Ureter (tissue), 1 donor: ENCODE results near the gene EHMT2. TPM values are rescaled to one million over a fixed set of nuclear protein-coding genes. Genes with fewer than 3 reads are reported as not detected.
"Not testable (repeated sequence)": the region's sequence is repeated elsewhere in the genome, so short reads cannot be mapped to it uniquely, and the experiment has no call there.

Source experiments
- DNase-seq: peaks from one replicate; pipeline ENCODE4 v3.0.0-alpha.2; 2020; ENCODE audit warnings: low spot score
- total RNA-seq: library from RNA; stranded (reverse); gene quantifications from one replicate; pipeline ENCODE4 v1.2.4, GENCODE V29; 2023
- donor health status: DM: yes; HTN: yes; CAD: no.

The EHMT2 gene
- total RNA-seq, 1 donor from 2014 or later: 53.4 TPM

- DNase-seq: not testable (repeated sequence)
Observed at GRCh38 chr6:31838114-31838553, 59.4 kb downstream of the EHMT2 start.

- no peak for DNase-seq
Observed at GRCh38 chr6:31837369-31838113, 60.0 kb downstream of the EHMT2 start.

- no peak for DNase-seq
Observed at GRCh38 chr6:31836474-31837368, 60.8 kb downstream of the EHMT2 start.

GRCh38 chr6:31836047-31836473, 61.4 kb downstream of the EHMT2 start:
- no peak for DNase-seq

GRCh38 chr6:31834367-31835250, 62.9 kb downstream of the EHMT2 start:
- DNase-seq: peak; percentile 89

- no peak for DNase-seq
Observed at GRCh38 chr6:31831350-31832215, 65.9 kb downstream of the EHMT2 start.

GRCh38 chr6:31830886-31831335, 66.6 kb downstream of the EHMT2 start:
- DNase-seq: no peak

Other genes starting within 250 kb of the EHMT2 start
- 234 TPM for gene BAG6, start 245.0 kb downstream of the EHMT2 start, total RNA-seq
- gene APOM, start 241.8 kb downstream of the EHMT2 start, total RNA-seq: 2.4 TPM
- gene C6orf47, start 236.9 kb downstream of the EHMT2 start, total RNA-seq: 21.5 TPM
- 15.3 TPM for gene GPANK1, start 232.7 kb downstream of the EHMT2 start, total RNA-seq
- gene CSNK2B, start 231.6 kb downstream of the EHMT2 start, total RNA-seq: 149 TPM
- 20.6 TPM for gene LY6G5B, start 227.7 kb downstream of the EHMT2 start, total RNA-seq
- gene LY6G5C, start 216.6 kb downstream of the EHMT2 start, total RNA-seq: 3.0 TPM
- gene ABHD16A, start 194.4 kb downstream of the EHMT2 start, total RNA-seq: 44.5 TPM
- gene LY6G6F, start 190.8 kb downstream of the EHMT2 start, total RNA-seq: not detected
- not detected for gene LY6G6D, start 182.3 kb downstream of the EHMT2 start, total RNA-seq
- not detected for gene LY6G6C, start 176.0 kb downstream of the EHMT2 start, total RNA-seq
- 0.26 TPM for gene MPIG6B, start 174.3 kb downstream of the EHMT2 start, total RNA-seq
- 33.3 TPM for gene DDAH2, start 168.4 kb downstream of the EHMT2 start, total RNA-seq
- 276 TPM for gene CLIC1, start 161.2 kb downstream of the EHMT2 start, total RNA-seq
- 27.8 TPM for gene MSH5, start 157.7 kb downstream of the EHMT2 start, total RNA-seq
- gene SAPCD1, start 135.0 kb downstream of the EHMT2 start, total RNA-seq: 2.8 TPM
- gene VWA7, start 120.4 kb downstream of the EHMT2 start, total RNA-seq: 5.5 TPM
- 105 TPM for gene VARS1, start 101.9 kb downstream of the EHMT2 start, total RNA-seq
- 35.6 TPM for gene LSM2, start 90.7 kb downstream of the EHMT2 start, total RNA-seq
- gene HSPA1L, start 82.4 kb downstream of the EHMT2 start, total RNA-seq: 1.7 TPM
- gene HSPA1A, start 82.2 kb downstream of the EHMT2 start, total RNA-seq: 191 TPM
- gene HSPA1B, start 70.0 kb downstream of the EHMT2 start, total RNA-seq: 163 TPM
- gene NEU1, start 34.9 kb downstream of the EHMT2 start, total RNA-seq: 29.2 TPM
- gene SLC44A4, start 18.7 kb downstream of the EHMT2 start, total RNA-seq: 79.8 TPM
- gene ZBTB12, start 4.4 kb upstream of the EHMT2 start, total RNA-seq: 6.4 TPM
- 17.1 TPM for gene C2, start 30.0 kb upstream of the EHMT2 start, total RNA-seq
- gene CFB, start 48.4 kb upstream of the EHMT2 start, total RNA-seq: 41.4 TPM
- gene NELFE, start 61.3 kb upstream of the EHMT2 start, total RNA-seq: 59.6 TPM
- 73.7 TPM for gene SKIC2, start 61.5 kb upstream of the EHMT2 start, total RNA-seq
- gene DXO, start 74.4 kb upstream of the EHMT2 start, total RNA-seq: 29.3 TPM
- 71.1 TPM for gene C4A, start 84.4 kb upstream of the EHMT2 start, total RNA-seq
- 152 TPM for gene C4B, start 117.1 kb upstream of the EHMT2 start, total RNA-seq
- 3.8 TPM for gene CYP21A2, start 140.7 kb upstream of the EHMT2 start, total RNA-seq
- 121 TPM for gene TNXB, start 211.6 kb upstream of the EHMT2 start, total RNA-seq
- gene ATF6B, start 230.5 kb upstream of the EHMT2 start, total RNA-seq: 121 TPM
- 2.9 TPM for gene FKBPL, start 232.6 kb upstream of the EHMT2 start, total RNA-seq